Trophoblast cell (in vitro differentiated cells and primary cell): ENCODE results near the gene SLC36A2.

ENCODE experiments used
- DNase-seq, 2 donors: peaks; one replicate each; pipeline ENCODE4 v3.0.0-alpha.2; 2016
- H2AFZ ChIP-seq: 2 replicates; pipeline ENCODE4 v1.6.1; 2013; ENCODE audit warnings: low read length, moderate library complexity, mild to moderate bottlenecking; ENCODE audit not compliant: insufficient read depth, poor library complexity
- H2AK5ac ChIP-seq: 2 replicates; pipeline ENCODE4 v1.6.1; 2013; ENCODE audit warnings: mild to moderate bottlenecking, low read length
- H2BK120ac ChIP-seq: 2 replicates; pipeline ENCODE4 v1.6.1; 2013; ENCODE audit warnings: low read length, mild to moderate bottlenecking, moderate library complexity; ENCODE audit not compliant: insufficient read depth, poor library complexity
- H2BK12ac ChIP-seq: 2 replicates; pipeline ENCODE4 v1.6.1; 2013; ENCODE audit warnings: mild to moderate bottlenecking, low read length, moderate library complexity
- H2BK5ac ChIP-seq: 2 replicates; pipeline ENCODE4 v1.6.1; 2013; ENCODE audit warnings: low read length, low read depth, moderate library complexity, mild to moderate bottlenecking; ENCODE audit not compliant: poor library complexity
- H3K14ac ChIP-seq: 2 replicates; pipeline ENCODE4 v1.6.1; 2013; ENCODE audit warnings: mild to moderate bottlenecking, low read length
- H3K18ac ChIP-seq: 2 replicates; pipeline ENCODE4 v1.6.1; 2013; ENCODE audit warnings: mild to moderate bottlenecking, low read length
- H3K23ac ChIP-seq: 2 replicates; pipeline ENCODE4 v1.6.1; 2013; ENCODE audit warnings: low read length
- H3K27ac ChIP-seq: 2 replicates; pipeline ENCODE4 v1.5.1; 2013; ENCODE audit warnings: low read depth, mild to moderate bottlenecking, inconsistent platforms, low read length, moderate library complexity
- H3K27me3 ChIP-seq: 2 replicates; pipeline ENCODE4 v1.6.1; 2013; ENCODE audit warnings: inconsistent platforms, mild to moderate bottlenecking, low read length, moderate library complexity; ENCODE audit not compliant: insufficient read depth
- H3K36me3 ChIP-seq, 2 experiments: 1 replicate in 1 of 2; 2 replicates in 1 of 2; pipeline ENCODE4 v1.6.1; 2013; ENCODE audit warnings: low read length in 2 of 2, mild to moderate bottlenecking in 2 of 2, moderate library complexity in 1 of 2; ENCODE audit not compliant: insufficient read depth in 2 of 2, control insufficient read depth in 1 of 2
- H3K4ac ChIP-seq: 2 replicates; pipeline ENCODE4 v1.6.1; 2013; ENCODE audit warnings: low read depth, mild to moderate bottlenecking, low read length, moderate library complexity
- H3K4me1 ChIP-seq, 2 experiments: 1 replicate in 1 of 2; 2 replicates in 1 of 2; pipeline ENCODE4 v1.6.1; 2013; ENCODE audit warnings: low read length in 2 of 2, mild to moderate bottlenecking in 2 of 2, moderate library complexity in 1 of 2; ENCODE audit not compliant: insufficient read depth in 2 of 2, control insufficient read depth in 1 of 2
- H3K4me2 ChIP-seq: 2 replicates; pipeline ENCODE4 v1.6.1; 2013; ENCODE audit warnings: inconsistent platforms, mild to moderate bottlenecking, low read length, moderate library complexity
- H3K4me3 ChIP-seq: 2 replicates; pipeline ENCODE4 v1.5.1; 2013; ENCODE audit warnings: mild to moderate bottlenecking, low read depth, low read length, inconsistent platforms
- H3K79me1 ChIP-seq: one replicate; pipeline ENCODE4 v1.6.1; 2013; ENCODE audit warnings: low read length
- H3K79me2 ChIP-seq: 2 replicates; pipeline ENCODE4 v1.6.1; 2013; ENCODE audit warnings: low read length, mild to moderate bottlenecking; ENCODE audit not compliant: control insufficient read depth, insufficient read depth, poor library complexity
- H3K9ac ChIP-seq: 2 replicates; pipeline ENCODE4 v1.6.1; 2013; ENCODE audit warnings: mild to moderate bottlenecking, low read length
- H3K9me3 ChIP-seq: 2 replicates; pipeline ENCODE4 v1.6.1; 2013; ENCODE audit warnings: low read depth, mild to moderate bottlenecking, control low read depth, inconsistent platforms, low read length; ENCODE audit not compliant: insufficient read depth
- H4K12ac ChIP-seq: 2 replicates; pipeline ENCODE4 v1.6.1; 2013; ENCODE audit warnings: low read depth, mild to moderate bottlenecking, low read length, moderate library complexity
- H4K8ac ChIP-seq: 2 replicates; pipeline ENCODE4 v1.6.1; 2013; ENCODE audit warnings: low read depth, mild to moderate bottlenecking, low read length, moderate library complexity
- H4K91ac ChIP-seq: one replicate; pipeline ENCODE4 v1.6.1; 2013; ENCODE audit warnings: low read depth, mild to moderate bottlenecking, low read length, moderate library complexity
- WGBS: extraction: QIAGEN DNeasy Blood & Tissue Kit; methylation state at CpG from one replicate; pipeline ENCODE4 v1.1.7; 2013; ENCODE audit warnings: missing lambda C conversion rate; ENCODE audit not compliant: insufficient read length, insufficient coverage; ENCODE audit errors: extremely low coverage; 5-methylcytosine and 5-hydroxymethylcytosine counted together

Gene SLC36A2

GRCh38 chr5:151382576-151382975 lies 35.2 kb upstream of the SLC36A2 start:
- H2AK5ac ChIP-seq = no peak overlapping the region
- no peak overlapping the region for H4K8ac ChIP-seq
- DNase-seq = peak; percentile 46 to 71
- H2BK12ac ChIP-seq = no peak overlapping the region
- H3K14ac ChIP-seq = no peak overlapping the region
- H2BK5ac ChIP-seq = no peak overlapping the region
- H3K23ac ChIP-seq = no peak overlapping the region
- no peaks in the 10 kb centered on the region for H3K79me2 ChIP-seq
- peaks cover 8% of the 10 kb centered on the region for H3K9me3 ChIP-seq
- no peaks in the 10 kb centered on the region for H3K4me1 ChIP-seq
- H3K36me3 ChIP-seq = no peaks in the 10 kb centered on the region
- H4K12ac ChIP-seq = no peak overlapping the region
- no peak overlapping the region for H4K91ac ChIP-seq
- H3K4ac ChIP-seq = no peak overlapping the region
- no CpG with 5 or more reads among the region's 2 CpGs for WGBS
- H2AFZ ChIP-seq = no peak overlapping the region
- no peak overlapping the region for H3K4me3 ChIP-seq
- no peaks in the 10 kb centered on the region for H3K27me3 ChIP-seq
- H3K4me2 ChIP-seq = no peak overlapping the region
- H3K18ac ChIP-seq = no peak overlapping the region
- no peak overlapping the region for H2BK120ac ChIP-seq
- no peak overlapping the region for H3K27ac ChIP-seq
- H3K9ac ChIP-seq = no peak overlapping the region
- no peaks in the 10 kb centered on the region for H3K79me1 ChIP-seq

GRCh38 chr5:151381899-151382298 lies 34.5 kb upstream of the SLC36A2 start:
- H2AK5ac ChIP-seq = no peak overlapping the region
- H3K27me3 ChIP-seq = no peaks in the 10 kb centered on the region
- H3K27ac ChIP-seq = no peak overlapping the region
- H3K9me3 ChIP-seq = peaks cover 7% of the 10 kb centered on the region
- no peaks in the 10 kb centered on the region for H3K4me1 ChIP-seq
- H2BK5ac ChIP-seq = no peak overlapping the region
- WGBS = no CpG with 5 or more reads among the region's 6 CpGs
- no peak overlapping the region for H3K23ac ChIP-seq
- no peak overlapping the region for H4K8ac ChIP-seq
- no peaks in the 10 kb centered on the region for H3K79me1 ChIP-seq
- no peaks in the 10 kb centered on the region for H3K79me2 ChIP-seq
- DNase-seq = no peak
- no peak overlapping the region for H2BK120ac ChIP-seq
- H3K36me3 ChIP-seq = no peaks in the 10 kb centered on the region
- H3K4ac ChIP-seq = no peak overlapping the region
- no peak overlapping the region for H3K9ac ChIP-seq
- no peak overlapping the region for H2AFZ ChIP-seq
- no peak overlapping the region for H4K91ac ChIP-seq
- no peak overlapping the region for H3K4me3 ChIP-seq
- no peak overlapping the region for H3K4me2 ChIP-seq
- H4K12ac ChIP-seq = no peak overlapping the region
- no peak overlapping the region for H2BK12ac ChIP-seq
- no peak overlapping the region for H3K14ac ChIP-seq
- H3K18ac ChIP-seq = no peak overlapping the region

- Histone ChIP-seq H3K27ac (no peak overlapping the region), H3K4me2 (no peak overlapping the region), H3K79me1 (no peaks in the 10 kb centered on the region), H4K12ac (no peak overlapping the region), H3K9ac (no peak overlapping the region), H2AK5ac (no peak overlapping the region), H4K8ac (no peak overlapping the region), H3K36me3 (no peaks in the 10 kb centered on the region), H3K4ac (no peak overlapping the region), H2BK120ac (no peak overlapping the region), H3K27me3 (no peaks in the 10 kb centered on the region), H3K4me1 (no peaks in the 10 kb centered on the region), H3K79me2 (no peaks in the 10 kb centered on the region), H3K9me3 (peaks cover 6% of the 10 kb centered on the region), H4K91ac (no peak overlapping the region), H2BK12ac (no peak overlapping the region), H2AFZ (no peak overlapping the region), H3K14ac (no peak overlapping the region), H2BK5ac (no peak overlapping the region), H3K23ac (no peak overlapping the region), H3K18ac (no peak overlapping the region), H3K4me3 (no peak overlapping the region)
- no peak for DNase-seq
- WGBS = no CpG with 5 or more reads among the region's 6 CpGs
These were observed 31.3 kb upstream of the SLC36A2 start for GRCh38 chr5:151378616-151379015.

- no peak overlapping the region for H2BK120ac ChIP-seq
- peaks cover 4% of the 10 kb centered on the region for H3K9me3 ChIP-seq
- no peak overlapping the region for H3K14ac ChIP-seq
- H2AK5ac ChIP-seq = no peak overlapping the region
- H3K27ac ChIP-seq = no peak overlapping the region
- no peak overlapping the region for H4K91ac ChIP-seq
- no peak overlapping the region for H2BK5ac ChIP-seq
- H2BK12ac ChIP-seq = no peak overlapping the region
- no CpG with 5 or more reads among the region's 1 CpG for WGBS
- no peak overlapping the region for H3K4ac ChIP-seq
- H3K9ac ChIP-seq = no peak overlapping the region
- H2AFZ ChIP-seq = no peak overlapping the region
- H3K4me2 ChIP-seq = no peak overlapping the region
- no peaks in the 10 kb centered on the region for H3K27me3 ChIP-seq
- H3K79me2 ChIP-seq = no peaks in the 10 kb centered on the region
- no peak overlapping the region for H4K12ac ChIP-seq
- H3K18ac ChIP-seq = no peak overlapping the region
- no peak overlapping the region for H3K23ac ChIP-seq
- no peak overlapping the region for H4K8ac ChIP-seq
- H3K4me3 ChIP-seq = no peak overlapping the region
- no peaks in the 10 kb centered on the region for H3K4me1 ChIP-seq
- DNase-seq = no peak
- no peaks in the 10 kb centered on the region for H3K36me3 ChIP-seq
- no peaks in the 10 kb centered on the region for H3K79me1 ChIP-seq
These were observed 27.2 kb upstream of the SLC36A2 start for GRCh38 chr5:151374539-151374938.
